ENCODE results near the gene TNRC6A. TPM values are rescaled to one million over a fixed set of nuclear protein-coding genes. Genes with fewer than 3 reads are reported as not detected.
"Not testable (repeated sequence)": the region's sequence is repeated elsewhere in the genome, so short reads cannot be mapped to it uniquely, and the experiment has no call there.

The TNRC6A gene
- total RNA-seq, 2 donors from 2014 or later: 71.5 to 72.1 TPM

DNA sequence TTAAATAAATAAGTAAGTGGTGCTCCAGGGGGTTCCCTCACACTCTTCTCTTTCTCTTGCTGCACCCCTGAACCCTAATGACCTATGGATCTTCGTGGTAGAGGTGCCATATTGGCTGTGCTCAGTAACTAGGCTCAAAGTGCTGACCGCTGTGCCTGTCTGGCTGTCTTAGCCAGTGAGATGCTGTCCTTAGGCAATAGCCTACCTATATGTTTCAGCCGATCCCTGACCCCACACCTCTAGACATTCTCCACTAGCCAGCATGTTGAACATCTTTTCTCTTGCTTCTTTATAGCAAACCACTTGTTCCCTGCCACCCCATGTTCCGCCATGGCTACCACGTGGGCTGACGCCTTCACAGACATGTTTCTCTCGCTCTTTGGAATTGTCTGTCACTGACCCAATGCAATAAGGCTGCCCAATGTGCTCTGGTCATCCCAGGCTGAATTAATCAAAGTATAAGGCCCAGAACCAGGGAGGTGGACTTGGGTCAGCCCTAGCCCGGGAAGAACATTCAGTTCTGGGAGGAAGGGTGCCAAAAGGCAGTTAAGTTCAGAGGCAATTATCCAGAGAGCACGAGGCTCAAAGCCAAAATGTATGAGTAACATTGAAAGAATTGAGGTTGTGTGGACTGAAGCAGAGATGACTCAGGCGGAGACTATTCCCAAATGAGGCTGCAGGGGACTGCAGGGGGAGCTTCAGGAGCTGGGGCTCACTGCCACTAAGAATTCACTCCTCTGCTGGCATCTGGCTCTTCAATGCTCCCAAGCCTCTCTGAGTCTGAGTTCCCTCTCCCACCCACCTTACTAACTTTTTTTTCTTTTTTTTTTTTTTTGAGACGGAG lies 28.7 kb upstream of the TNRC6A start:
- Mint-ChIP-seq H3K4me3 (no peak overlapping the region), H3K27ac (no peak overlapping the region), H3K36me3 (ENCODE audit: low read depth) (peaks cover 6% of the 10 kb centered on the region), H3K27me3 (peaks cover 6% of the 10 kb centered on the region), H3K4me1 (no peaks in the 10 kb centered on the region)
- no peaks in the 10 kb centered on the region for H3K9me3 ChIP-seq (ENCODE audit: control insufficient read depth, low read length, poor library complexity, severe bottlenecking)
- DNase-seq (no peak), ATAC-seq (no peak)

DNA sequence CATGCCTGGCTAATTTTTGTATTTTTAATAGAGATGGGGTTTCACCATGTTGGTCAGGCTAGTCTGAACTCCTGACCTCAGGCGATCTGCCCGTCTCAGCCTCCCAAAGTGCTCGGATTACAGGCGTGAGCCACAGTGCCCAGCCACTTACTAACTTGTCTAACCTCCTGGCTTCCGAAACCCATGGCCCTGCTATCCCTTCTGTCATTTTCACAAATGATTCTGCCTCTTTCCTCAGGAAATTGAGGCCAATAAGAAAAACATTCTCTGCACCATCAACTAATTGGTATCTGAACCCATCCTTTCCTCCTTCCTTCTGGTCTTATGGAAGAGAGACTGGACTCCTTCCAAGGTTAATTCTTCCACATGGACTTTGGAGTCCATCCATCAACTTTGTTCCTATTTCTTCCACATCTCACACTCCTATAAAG lies 27.9 kb upstream of the TNRC6A start:
- Mint-ChIP-seq H3K27me3 (peaks cover 6% of the 10 kb centered on the region), H3K36me3 (ENCODE audit: low read depth) (peaks cover 6% of the 10 kb centered on the region), H3K4me1 (no peaks in the 10 kb centered on the region), H3K27ac (no peak overlapping the region), H3K4me3 (no peak overlapping the region)
- no peak for ATAC-seq
- H3K9me3 ChIP-seq (ENCODE audit: control insufficient read depth, low read length, poor library complexity, severe bottlenecking): no peaks in the 10 kb centered on the region
- DNase-seq: no peak

DNA sequence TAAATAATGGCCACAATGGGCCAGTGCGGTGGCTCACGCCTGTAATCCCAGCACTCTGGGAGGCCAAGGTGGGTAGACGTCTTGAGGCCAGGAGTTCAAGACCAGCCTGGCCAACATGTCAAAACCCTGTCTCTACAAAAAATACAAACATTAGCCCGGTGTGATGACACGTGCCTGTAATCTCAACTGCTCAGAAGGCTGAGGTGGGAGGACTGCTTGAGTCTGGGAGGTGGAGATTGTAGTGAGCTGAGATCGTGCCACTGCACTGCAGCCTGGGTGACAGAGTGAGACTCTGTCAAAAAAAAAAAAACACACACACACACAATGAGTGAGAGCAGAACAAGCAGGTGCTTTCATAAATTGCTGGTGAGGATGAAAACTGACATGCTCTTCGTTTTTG lies 21.7 kb upstream of the TNRC6A start:
- H3K4me3 Mint-ChIP-seq; H3K4me1 Mint-ChIP-seq; DNase-seq; H3K27ac Mint-ChIP-seq; H3K27me3 Mint-ChIP-seq; ATAC-seq; H3K36me3 Mint-ChIP-seq (ENCODE audit: low read depth); H3K9me3 ChIP-seq (ENCODE audit: control insufficient read depth, low read length, poor library complexity, severe bottlenecking): not testable (repeated sequence)

DNA sequence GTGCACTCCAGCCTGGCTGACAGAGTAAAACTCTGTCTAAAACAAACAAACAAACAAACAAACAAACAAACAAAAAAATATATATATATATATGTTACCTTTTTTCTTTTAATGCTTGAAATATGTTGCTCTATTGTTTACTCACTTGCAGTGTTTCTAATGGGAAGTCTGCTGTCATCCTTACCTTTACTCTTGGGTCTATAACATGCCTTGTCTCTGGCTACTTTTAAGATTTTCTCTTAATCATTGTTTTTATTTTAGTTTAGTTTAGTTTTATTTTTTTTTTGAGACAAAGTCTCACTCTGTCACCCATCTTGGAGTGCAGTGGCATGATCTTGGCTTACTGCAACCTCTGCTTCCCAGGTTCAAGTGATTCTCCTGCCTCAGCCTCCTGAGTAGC lies 16.1 kb upstream of the TNRC6A start:
- no peak overlapping the region for H3K27ac Mint-ChIP-seq
- no peak for ATAC-seq
- H3K36me3 Mint-ChIP-seq (ENCODE audit: low read depth): peaks cover 2% of the 10 kb centered on the region
- no peaks in the 10 kb centered on the region for H3K4me1 Mint-ChIP-seq
- DNase-seq: no peak
- H3K9me3 ChIP-seq (ENCODE audit: control insufficient read depth, low read length, poor library complexity, severe bottlenecking): no peaks in the 10 kb centered on the region
- no peak overlapping the region for H3K4me3 Mint-ChIP-seq
- H3K27me3 Mint-ChIP-seq: peaks cover 8% of the 10 kb centered on the region

DNA sequence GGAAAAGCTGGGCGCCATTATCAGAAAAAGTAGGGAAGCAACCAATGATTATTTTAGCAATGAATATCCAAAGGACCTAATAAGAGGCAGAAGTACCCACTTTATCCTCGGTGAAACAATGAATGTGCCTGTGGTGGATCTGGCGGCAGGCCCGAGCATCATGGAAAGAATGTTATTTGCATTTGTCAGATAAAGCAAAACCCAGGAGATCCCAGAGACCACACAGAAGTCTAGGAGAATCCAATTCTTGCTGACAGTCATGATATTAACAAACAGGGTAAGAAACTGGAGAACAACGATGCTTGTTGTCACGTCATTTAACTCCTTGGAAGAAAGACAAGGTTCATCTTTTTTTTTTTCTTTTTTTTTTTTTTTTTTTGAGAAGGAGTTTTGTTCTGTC lies 12.0 kb upstream of the TNRC6A start:
- H3K9me3 ChIP-seq (ENCODE audit: control insufficient read depth, low read length, poor library complexity, severe bottlenecking): no peaks in the 10 kb centered on the region
- ATAC-seq (no peak), DNase-seq (no peak)
- peaks cover 2% of the 10 kb centered on the region for H3K36me3 Mint-ChIP-seq (ENCODE audit: low read depth)
- no peak overlapping the region for H3K4me3 Mint-ChIP-seq
- peaks cover 3% of the 10 kb centered on the region for H3K4me1 Mint-ChIP-seq
- peaks cover 10% of the 10 kb centered on the region for H3K27me3 Mint-ChIP-seq
- no peak overlapping the region for H3K27ac Mint-ChIP-seq

DNA sequence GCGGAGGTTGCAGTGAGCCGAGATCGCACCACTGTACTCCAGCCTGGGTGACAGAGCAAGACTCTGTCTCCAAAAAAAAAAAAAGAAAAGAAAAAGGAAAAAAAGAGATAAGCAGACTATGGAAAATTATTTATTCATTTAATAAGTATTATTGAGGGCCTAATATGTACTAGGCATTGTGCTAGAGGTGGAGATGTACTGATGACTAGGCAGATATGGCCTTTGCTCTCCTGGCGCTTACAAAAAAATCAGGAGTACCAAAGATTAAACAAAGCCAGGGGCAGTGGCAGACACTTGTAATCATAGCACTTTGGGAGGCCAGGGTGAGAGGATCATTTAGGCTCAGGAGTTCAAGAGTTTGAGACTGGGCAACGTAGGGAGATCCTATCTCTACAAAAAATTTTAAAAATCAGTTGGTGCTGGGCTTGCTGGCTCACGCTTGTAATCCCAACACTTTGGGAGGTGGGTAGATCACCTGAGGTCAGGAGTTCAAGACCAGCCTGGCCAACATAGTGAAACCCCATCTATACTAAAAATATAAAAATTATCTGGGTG lies 10.4 kb upstream of the TNRC6A start:
- peak overlapping the region; percentile 27 for H3K27ac Mint-ChIP-seq
- no peak for ATAC-seq
- no peaks in the 10 kb centered on the region for H3K9me3 ChIP-seq (ENCODE audit: control insufficient read depth, low read length, poor library complexity, severe bottlenecking)
- DNase-seq: no peak
- peaks cover 3% of the 10 kb centered on the region for H3K36me3 Mint-ChIP-seq (ENCODE audit: low read depth)
- peaks cover 3% of the 10 kb centered on the region for H3K4me1 Mint-ChIP-seq
- no peak overlapping the region for H3K4me3 Mint-ChIP-seq
- H3K27me3 Mint-ChIP-seq: peaks cover 16% of the 10 kb centered on the region

DNA sequence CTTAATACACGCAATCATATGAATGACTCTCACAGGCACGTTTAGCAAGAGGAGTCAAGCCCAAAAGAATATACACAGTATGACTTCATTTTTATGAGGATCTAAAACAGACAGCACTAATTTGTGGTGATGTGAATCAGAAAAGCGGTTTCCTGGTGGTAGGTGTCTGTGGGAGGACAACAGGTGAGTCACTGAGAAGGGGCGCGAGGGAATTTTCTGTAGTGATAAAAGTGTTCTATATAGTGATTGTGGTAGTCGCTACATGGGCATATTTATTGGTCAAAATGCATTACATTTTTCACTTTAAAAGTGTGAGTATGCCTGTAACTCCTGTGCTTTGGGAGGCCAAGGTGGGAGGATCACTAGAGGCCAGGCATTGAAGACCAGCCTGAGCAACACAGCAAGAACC lies 7.6 kb upstream of the TNRC6A start:
- H3K4me1 Mint-ChIP-seq: peaks cover 7% of the 10 kb centered on the region
- DNase-seq: no peak
- ATAC-seq: peak; percentile 81
- H3K27me3 Mint-ChIP-seq: peaks cover 10% of the 10 kb centered on the region
- H3K27ac Mint-ChIP-seq: no peak overlapping the region
- peaks cover 6% of the 10 kb centered on the region for H3K36me3 Mint-ChIP-seq (ENCODE audit: low read depth)
- no peaks in the 10 kb centered on the region for H3K9me3 ChIP-seq (ENCODE audit: control insufficient read depth, low read length, poor library complexity, severe bottlenecking)
- no peak overlapping the region for H3K4me3 Mint-ChIP-seq

DNA sequence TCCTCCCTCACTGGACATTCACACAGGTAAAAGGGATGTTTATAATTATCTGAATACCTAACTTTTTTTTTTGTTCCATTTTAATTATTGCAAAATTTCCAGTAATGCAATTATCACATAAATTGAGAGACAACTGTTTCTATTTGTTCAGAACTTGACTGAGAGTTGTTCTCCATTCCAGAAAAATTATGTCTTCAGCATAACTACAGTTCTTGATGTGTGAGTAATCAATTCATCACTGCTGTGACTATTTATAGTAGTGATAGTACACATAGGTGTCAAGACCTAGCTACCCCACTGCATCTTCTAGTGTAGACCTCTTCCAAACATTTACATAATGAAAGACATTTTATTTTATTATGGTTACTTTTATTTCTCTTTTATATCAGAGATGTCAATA lies 5.8 kb upstream of the TNRC6A start:
- ATAC-seq (no peak), DNase-seq (no peak)
- no peak overlapping the region for H3K27ac Mint-ChIP-seq
- H3K4me3 Mint-ChIP-seq: no peak overlapping the region
- peaks cover 10% of the 10 kb centered on the region for H3K4me1 Mint-ChIP-seq
- H3K9me3 ChIP-seq (ENCODE audit: control insufficient read depth, low read length, poor library complexity, severe bottlenecking): no peaks in the 10 kb centered on the region
- H3K27me3 Mint-ChIP-seq: peaks cover 6% of the 10 kb centered on the region
- peaks cover 6% of the 10 kb centered on the region for H3K36me3 Mint-ChIP-seq (ENCODE audit: low read depth)

DNA sequence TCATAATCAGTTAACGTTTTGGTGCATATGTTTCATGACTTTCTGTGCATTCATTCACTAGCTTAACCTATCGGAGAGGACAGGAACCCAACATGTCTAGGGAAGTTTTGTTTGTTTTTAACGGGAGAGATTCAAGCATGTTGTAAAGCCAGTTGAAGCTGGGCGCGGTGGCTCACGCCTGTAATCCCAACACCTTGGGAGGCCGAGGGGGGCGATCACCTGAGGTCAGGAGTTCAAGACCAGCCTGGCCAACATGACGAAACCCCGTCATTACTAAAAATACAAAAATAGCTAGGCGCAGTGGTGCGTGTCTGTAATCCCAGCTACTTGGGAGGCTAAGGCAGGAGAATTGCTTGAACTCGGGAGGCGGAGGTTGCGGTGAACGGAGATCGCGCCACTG lies 1.4 kb upstream of the TNRC6A start:
- ATAC-seq (no peak), DNase-seq (no peak)
- Mint-ChIP-seq H3K36me3 (ENCODE audit: low read depth) (peaks cover 5% of the 10 kb centered on the region), H3K27ac (peak overlapping the region; percentile 97), H3K4me1 (peaks cover 27% of the 10 kb centered on the region), H3K27me3 (peaks cover 3% of the 10 kb centered on the region), H3K4me3 (peak overlapping the region; percentile 25)
- H3K9me3 ChIP-seq (ENCODE audit: control insufficient read depth, low read length, poor library complexity, severe bottlenecking): no peaks in the 10 kb centered on the region

DNA sequence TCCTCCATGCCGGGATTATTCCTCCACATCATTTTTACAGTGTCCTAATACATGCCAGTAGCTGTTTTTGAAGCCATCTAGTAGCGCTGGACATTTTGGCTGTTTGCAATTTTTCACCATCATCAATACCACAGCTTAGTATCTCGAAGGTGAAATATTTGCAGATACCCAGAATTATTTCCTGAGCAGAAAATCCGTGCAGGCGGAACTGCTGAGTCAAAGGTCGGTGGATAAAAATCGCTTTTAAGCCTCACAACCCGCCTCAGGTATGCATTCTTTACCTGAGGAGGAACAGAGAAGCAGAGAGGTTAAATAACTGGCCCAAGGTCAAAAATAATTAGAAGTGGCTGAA lies 584 bp upstream of the TNRC6A start:
- H3K4me1 Mint-ChIP-seq: peaks cover 31% of the 10 kb centered on the region
- ATAC-seq (peak; percentile 13), DNase-seq (no peak)
- peak overlapping the region; percentile 97 for H3K27ac Mint-ChIP-seq
- peaks cover 5% of the 10 kb centered on the region for H3K36me3 Mint-ChIP-seq (ENCODE audit: low read depth)
- H3K27me3 Mint-ChIP-seq: no peaks in the 10 kb centered on the region
- no peaks in the 10 kb centered on the region for H3K9me3 ChIP-seq (ENCODE audit: control insufficient read depth, low read length, poor library complexity, severe bottlenecking)
- peak overlapping the region; percentile 92 for H3K4me3 Mint-ChIP-seq

DNA sequence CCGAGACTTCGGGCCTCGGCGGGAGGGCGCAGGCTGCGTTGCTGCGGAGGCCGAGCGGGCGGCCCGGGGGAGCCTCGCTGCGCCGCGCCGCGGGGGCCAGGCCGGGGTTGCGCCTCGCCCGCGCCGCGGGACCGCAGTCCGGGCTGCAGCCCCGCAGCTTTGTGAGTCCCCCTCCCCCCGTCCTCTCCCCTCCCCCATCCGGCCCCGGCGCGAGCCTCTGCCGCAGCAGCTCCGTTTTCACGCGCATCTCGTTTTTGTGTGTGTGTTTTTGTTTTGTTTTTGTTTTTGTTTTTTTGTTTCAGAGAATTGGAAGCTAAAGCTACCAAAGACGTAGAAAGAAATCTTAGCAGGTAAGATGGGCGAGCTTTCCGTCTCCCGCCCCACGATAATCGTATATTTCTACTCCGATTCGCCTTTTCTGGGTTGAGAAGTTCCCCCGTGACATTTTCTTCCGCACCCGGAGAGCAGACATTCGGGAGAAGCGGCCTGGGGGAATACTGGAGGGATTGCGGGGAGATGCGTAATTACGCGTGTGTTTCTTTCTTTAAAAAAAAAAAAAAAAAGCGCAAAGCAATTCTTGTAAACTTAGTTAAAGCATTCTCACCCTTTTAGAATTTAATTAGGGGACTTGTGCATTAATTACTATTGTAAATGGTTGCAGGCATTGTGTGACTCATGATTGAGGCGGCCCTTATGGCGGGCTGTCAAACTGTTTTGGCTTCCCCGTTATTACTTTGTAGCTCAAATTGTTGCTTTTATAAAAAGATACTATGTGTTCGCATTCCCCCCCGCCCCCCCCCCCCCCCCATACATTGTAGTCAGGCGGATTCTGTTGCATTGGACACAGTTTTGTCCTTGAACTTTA lies 732 bp downstream of the TNRC6A start:
- no peaks in the 10 kb centered on the region for H3K9me3 ChIP-seq (ENCODE audit: control insufficient read depth, low read length, poor library complexity, severe bottlenecking)
- H3K36me3 Mint-ChIP-seq (ENCODE audit: low read depth): peaks cover 5% of the 10 kb centered on the region
- peak overlapping the region; percentile 97 for H3K27ac Mint-ChIP-seq
- peaks cover 39% of the 10 kb centered on the region for H3K4me1 Mint-ChIP-seq
- peak overlapping the region; percentile 96 for H3K4me3 Mint-ChIP-seq
- ATAC-seq (peak; percentile 8), DNase-seq (peak in 1 of 3 donors; percentile 7)
- no peaks in the 10 kb centered on the region for H3K27me3 Mint-ChIP-seq

DNA sequence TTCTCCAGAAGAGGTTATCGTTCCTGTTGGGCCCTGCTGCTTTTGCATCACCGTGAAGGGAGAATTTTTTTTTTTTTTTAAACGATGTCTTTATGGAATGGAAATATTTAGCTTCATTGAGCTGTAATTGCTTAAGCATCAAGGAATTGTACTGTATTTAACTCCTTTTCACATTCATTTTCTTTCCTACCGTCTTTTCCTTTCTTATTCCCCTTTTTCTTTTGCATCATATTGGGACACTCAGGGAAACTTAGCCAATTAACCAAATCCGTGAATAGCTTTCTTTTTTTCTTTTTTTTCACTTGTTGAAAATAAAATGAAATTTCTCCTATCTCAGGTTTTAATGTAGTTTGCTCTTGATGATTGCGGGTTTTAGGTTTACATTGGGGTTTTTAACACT lies 1.5 kb downstream of the TNRC6A start:
- no peaks in the 10 kb centered on the region for H3K9me3 ChIP-seq (ENCODE audit: control insufficient read depth, low read length, poor library complexity, severe bottlenecking)
- H3K4me3 Mint-ChIP-seq: peak overlapping the region; percentile 96
- peak overlapping the region; percentile 97 for H3K27ac Mint-ChIP-seq
- H3K36me3 Mint-ChIP-seq (ENCODE audit: low read depth): peaks cover 5% of the 10 kb centered on the region
- no peak for ATAC-seq
- no peak for DNase-seq
- no peaks in the 10 kb centered on the region for H3K27me3 Mint-ChIP-seq
- H3K4me1 Mint-ChIP-seq: peaks cover 42% of the 10 kb centered on the region

DNA sequence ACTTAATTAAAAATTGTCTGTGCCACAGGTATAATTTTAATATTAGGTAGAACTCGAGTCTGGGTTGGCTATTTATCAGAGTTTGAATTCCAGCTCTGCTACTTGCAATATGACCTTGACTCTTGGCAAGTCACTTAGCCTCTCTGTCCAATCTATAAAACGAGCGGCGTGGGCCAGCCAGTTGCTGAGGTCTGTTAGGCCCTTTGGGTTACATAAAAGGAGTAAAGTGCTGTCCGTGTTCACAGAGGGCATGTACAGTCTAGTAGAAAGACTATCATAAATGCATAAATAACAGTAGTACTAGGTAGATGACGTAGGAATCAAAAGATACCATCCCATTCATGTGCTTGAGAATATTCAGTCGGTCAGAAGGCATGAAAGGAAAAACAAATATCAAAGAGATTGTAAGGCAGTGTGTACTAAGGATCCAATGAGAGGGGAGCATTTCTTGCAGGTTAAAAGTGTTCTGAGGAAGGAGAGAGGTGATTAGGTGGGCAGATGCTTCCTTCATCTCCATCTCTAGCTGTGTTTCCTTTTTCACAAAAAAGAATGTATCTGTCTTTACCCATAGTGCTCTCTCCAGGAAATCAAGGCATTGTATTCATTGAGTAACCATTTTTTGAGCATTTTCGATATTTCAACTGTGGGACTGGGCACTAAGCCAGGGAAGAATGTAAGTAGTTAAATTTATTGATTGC lies 2.4 kb downstream of the TNRC6A start:
- Mint-ChIP-seq H3K27ac (peak overlapping the region; percentile 97), H3K4me1 (peaks cover 44% of the 10 kb centered on the region), H3K27me3 (no peaks in the 10 kb centered on the region), H3K4me3 (peak overlapping the region; percentile 96), H3K36me3 (ENCODE audit: low read depth) (peaks cover 2% of the 10 kb centered on the region)
- no peak for ATAC-seq
- DNase-seq: no peak
- no peaks in the 10 kb centered on the region for H3K9me3 ChIP-seq (ENCODE audit: control insufficient read depth, low read length, poor library complexity, severe bottlenecking)

All from T-helper 17 cell (primary cell).